ENCODE results near the gene CGNL1. TPM values are rescaled to one million over a fixed set of nuclear protein-coding genes. Genes with fewer than 3 reads are reported as not detected.
A peak's percentile ranks its signal among the peaks of the same experiment; 100 is the strongest.

CGNL1 gene
- polyA plus RNA-seq, 1 of the 3 experiments (the other 2 are of a cell fraction) = 0.23 TPM

- no peak overlapping the region for H3K4me2 ChIP-seq
- 42% methylated on average over 4 of the region's 4 CpGs for WGBS (ENCODE audit: low lambda C conversion rate)
- CTCF ChIA-PET = interaction anchor here (1.0 kb wide), 1 partner anchor 503 kb away, joined by 5 read pairs; no protein-coding TSS in a partner anchor
Measured at GRCh38 chr15:57566834-57567233, 190.5 kb downstream of the CGNL1 start.

More at GRCh38 chr15:57566834-57567233, 190.5 kb downstream of the CGNL1 start:
- TF ChIP-seq MEF2A (IDR thresholded peaks at IDR 0.05; ENCODE audit: borderline replicate concordance, low read depth) = no peak
- TF ChIP-seq JUND (IDR thresholded peaks at IDR 0.05) = no peak
- no peak for TF ChIP-seq MXI1 (IDR thresholded peaks at IDR 0.05; ENCODE audit: low read depth, low read length)
- TF ChIP-seq FOXJ3 (CRISPR knock-in tag; IDR thresholded peaks at IDR 0.05) = no peak
- no peak for TF ChIP-seq YY1 (IDR thresholded peaks at IDR 0.05; ENCODE audit: low read depth)
- no peak for TF ChIP-seq ZBTB33 (IDR thresholded peaks at IDR 0.05; ENCODE audit: borderline replicate concordance, low read depth)
- TF ChIP-seq PBX3 (IDR thresholded peaks at IDR 0.05) = no peak
- TF ChIP-seq SMC3 (IDR thresholded peaks at IDR 0.05; ENCODE audit: low read depth, low read length) = no peak
- TF ChIP-seq FOXM1 (IDR thresholded peaks at IDR 0.05; ENCODE audit: low read depth) = no peak
- TF ChIP-seq RCOR1 (IDR thresholded peaks at IDR 0.05; ENCODE audit: low read length) = no peak
- TF ChIP-seq RXRA (IDR thresholded peaks at IDR 0.05; ENCODE audit: borderline replicate concordance, low read depth) = no peak
- no peak for TF ChIP-seq TEAD4 (IDR thresholded peaks at IDR 0.05; ENCODE audit: borderline replicate concordance, insufficient read depth)
- TF ChIP-seq REST (IDR thresholded peaks at IDR 0.05; ENCODE audit: low read depth, low read length) = no peak
- TF ChIP-seq FOSL2 (IDR thresholded peaks at IDR 0.05; ENCODE audit: borderline replicate concordance, low read depth) = no peak
- no peak for TF ChIP-seq TAF1 (IDR thresholded peaks at IDR 0.05; ENCODE audit: borderline replicate concordance, low read depth, low read length)
- no peak for TF ChIP-seq NRF1 (IDR thresholded peaks at IDR 0.05; ENCODE audit: low read depth, low read length)
- no peak for TF ChIP-seq GATA2 (CRISPR knock-in tag; IDR thresholded peaks at IDR 0.05)
- no peak for TF ChIP-seq USF1 (IDR thresholded peaks at IDR 0.05; ENCODE audit: borderline replicate concordance, low read depth)
- TF ChIP-seq EP300 (IDR thresholded peaks at IDR 0.05; ENCODE audit: borderline replicate concordance in 1 of 2, low read depth in 1 of 2, low read length in 1 of 2) = no peak
- TF ChIP-seq MAX (IDR thresholded peaks at IDR 0.05; ENCODE audit: low read depth) = no peak
- Histone ChIP-seq H3F3A (replicated peaks; ENCODE audit: insufficient read depth) (no peaks in the 10 kb centered on the region), H3K9ac (no peak overlapping the region), H3K9me2 (no peaks in the 10 kb centered on the region), H3K36me3 (replicated peaks in 1 of 2; ENCODE audit: control insufficient read depth in 1 of 2, insufficient read depth in 2 of 2, low read length in 1 of 2) (no peaks in the 10 kb centered on the region), H2AFZ (ENCODE audit: low read depth) (no peak overlapping the region), H3K9me3 (no peaks in the 10 kb centered on the region), H3K79me2 (ENCODE audit: insufficient read depth) (no peaks in the 10 kb centered on the region), H3K27ac (ENCODE audit: low read depth in 2 of 2, low read length in 1 of 2) (peak overlapping the region in 1 of 2 experiments; percentile 40; a peak in 1 of 4 replicates), H3K4me1 (ENCODE audit: control insufficient read depth in 1 of 2, insufficient read depth in 2 of 2, low read depth in 1 of 2, low read length in 1 of 2) (peaks cover 0 to 12% of the 10 kb centered on the region in 2 experiments; a peak in 1 of 4 replicates), H3K27me3 (ENCODE audit: insufficient read depth) (no peaks in the 10 kb centered on the region), H3K4me3 (ENCODE audit: low read depth in 2 of 2, low read length in 1 of 2) (no peak overlapping the region), H4K20me1 (ENCODE audit: insufficient read depth) (no peaks in the 10 kb centered on the region)
- POLR2A ChIA-PET = no interaction called here
- DNase-seq = no peak
